ENCODE results near the gene GPR35. TPM values are rescaled to one million over a fixed set of nuclear protein-coding genes. Genes with fewer than 3 reads are reported as not detected.
A peak's percentile ranks its signal among the peaks of the same experiment; 100 is the strongest.

Gene GPR35
- total RNA-seq, 1 donor from 2014 or later = 1.9 TPM

DNA sequence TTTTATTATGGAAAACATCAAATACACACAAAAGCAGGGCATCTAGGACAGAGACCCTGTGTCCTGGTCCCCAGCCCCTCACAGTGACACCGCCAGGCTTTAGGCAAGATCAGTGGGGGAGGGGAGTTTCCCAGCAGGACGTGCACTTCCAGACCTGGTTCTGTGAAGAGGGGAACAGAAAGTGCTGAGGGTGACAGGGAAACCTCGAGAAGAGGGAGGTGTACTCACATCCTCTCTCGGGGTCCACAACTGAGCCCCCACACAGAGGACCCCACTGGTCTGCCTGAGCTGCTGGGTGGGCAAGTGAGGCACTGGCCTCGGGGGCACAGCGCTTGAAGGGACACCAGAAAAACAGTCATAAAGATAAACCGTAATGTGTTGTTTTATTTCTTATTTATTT lies 4.4 kb upstream of the GPR35 start:
- peak; percentile 65 for DNase-seq (ENCODE audit: low spot score)
- no peaks in the 10 kb centered on the region for H3K27me3 Mint-ChIP-seq (ENCODE audit: low read depth)
- H3K36me3 Mint-ChIP-seq (ENCODE audit: low read depth) = peaks cover 5% of the 10 kb centered on the region
- peaks cover 7% of the 10 kb centered on the region for H3K4me1 Mint-ChIP-seq (ENCODE audit: low read depth)
- peaks cover 12% of the 10 kb centered on the region for H3K9me3 Mint-ChIP-seq (ENCODE audit: low read depth)
- H3K4me3 Mint-ChIP-seq (ENCODE audit: unreplicated experiment) = no peak overlapping the region
- no peak for TF ChIP-seq CTCF (IDR thresholded peaks at IDR 0.05)
- no peak overlapping the region for H3K27ac Mint-ChIP-seq (ENCODE audit: unreplicated experiment)

- no peak overlapping the region for H3K27ac Mint-ChIP-seq (ENCODE audit: unreplicated experiment)
These were observed 3.2 kb upstream of the GPR35 start for GRCh38 chr2:240622060-240622411.

DNA sequence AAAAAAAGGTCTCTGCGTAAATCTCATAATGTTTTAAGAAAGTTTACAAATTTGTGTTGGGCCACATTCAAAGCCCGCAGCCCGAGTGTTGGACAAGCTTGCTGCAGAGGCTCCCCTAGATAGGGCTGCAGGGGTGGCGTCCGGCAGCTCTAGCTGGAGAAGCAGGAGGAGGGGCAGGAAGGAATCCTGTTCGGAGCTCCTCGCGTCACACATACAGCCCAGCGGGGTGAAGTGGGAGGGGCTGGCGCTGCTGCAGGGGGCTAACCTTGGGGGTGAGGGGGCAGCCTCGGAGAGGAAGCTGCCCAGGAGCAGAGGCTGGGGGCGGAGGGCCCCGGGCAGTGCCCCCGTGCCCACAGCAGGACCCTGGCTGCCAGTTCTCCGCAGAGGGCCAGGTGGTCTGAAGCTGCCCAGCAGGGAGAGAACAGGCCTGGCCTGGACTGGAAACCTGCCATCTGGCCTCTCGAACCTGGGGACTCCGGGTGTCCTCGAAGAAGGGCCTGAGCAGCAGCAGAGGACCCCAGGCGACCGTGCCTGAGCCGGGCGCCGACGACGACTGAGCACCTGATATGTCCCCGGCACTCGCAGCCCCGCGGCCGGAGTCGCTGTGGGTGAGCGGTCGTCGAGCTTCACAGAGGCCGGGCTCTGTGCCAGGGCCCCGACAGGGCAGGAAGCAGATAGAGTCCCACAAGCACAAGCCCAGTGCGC lies 2.6 kb upstream of the GPR35 start:
- H3K27me3 Mint-ChIP-seq (ENCODE audit: low read depth) = no peaks in the 10 kb centered on the region
- peaks cover 4% of the 10 kb centered on the region for H3K36me3 Mint-ChIP-seq (ENCODE audit: low read depth)
- H3K9me3 Mint-ChIP-seq (ENCODE audit: low read depth) = peaks cover 9% of the 10 kb centered on the region
- no peak overlapping the region for H3K4me3 Mint-ChIP-seq (ENCODE audit: unreplicated experiment)
- H3K27ac Mint-ChIP-seq (ENCODE audit: unreplicated experiment) = no peak overlapping the region
- peaks cover 7% of the 10 kb centered on the region for H3K4me1 Mint-ChIP-seq (ENCODE audit: low read depth)
- TF ChIP-seq CTCF (IDR thresholded peaks at IDR 0.05) = no peak
- DNase-seq (ENCODE audit: low spot score) = peak; percentile 83

More at GRCh38 chr2:240622060-240622411, 3.2 kb upstream of the GPR35 start:
- Mint-ChIP-seq H3K27me3 (ENCODE audit: low read depth) (no peaks in the 10 kb centered on the region), H3K4me1 (ENCODE audit: low read depth) (peaks cover 7% of the 10 kb centered on the region), H3K36me3 (ENCODE audit: low read depth) (peaks cover 5% of the 10 kb centered on the region), H3K4me3 (ENCODE audit: unreplicated experiment) (no peak overlapping the region), H3K9me3 (ENCODE audit: low read depth) (peaks cover 12% of the 10 kb centered on the region)
- no peak for TF ChIP-seq CTCF (IDR thresholded peaks at IDR 0.05)
- peak; percentile 64 for DNase-seq (ENCODE audit: low spot score)

GRCh38 chr2:240623531-240624010 lies 1.7 kb upstream of the GPR35 start:
- Mint-ChIP-seq H3K9me3 (ENCODE audit: low read depth) (peaks cover 3% of the 10 kb centered on the region), H3K36me3 (ENCODE audit: low read depth) (no peaks in the 10 kb centered on the region), H3K27ac (ENCODE audit: unreplicated experiment) (no peak overlapping the region), H3K4me3 (ENCODE audit: unreplicated experiment) (no peak overlapping the region), H3K4me1 (ENCODE audit: low read depth) (peaks cover 7% of the 10 kb centered on the region), H3K27me3 (ENCODE audit: low read depth) (no peaks in the 10 kb centered on the region)
- no peak for TF ChIP-seq CTCF (IDR thresholded peaks at IDR 0.05)
- DNase-seq (ENCODE audit: low spot score) = peak; percentile 84

DNA sequence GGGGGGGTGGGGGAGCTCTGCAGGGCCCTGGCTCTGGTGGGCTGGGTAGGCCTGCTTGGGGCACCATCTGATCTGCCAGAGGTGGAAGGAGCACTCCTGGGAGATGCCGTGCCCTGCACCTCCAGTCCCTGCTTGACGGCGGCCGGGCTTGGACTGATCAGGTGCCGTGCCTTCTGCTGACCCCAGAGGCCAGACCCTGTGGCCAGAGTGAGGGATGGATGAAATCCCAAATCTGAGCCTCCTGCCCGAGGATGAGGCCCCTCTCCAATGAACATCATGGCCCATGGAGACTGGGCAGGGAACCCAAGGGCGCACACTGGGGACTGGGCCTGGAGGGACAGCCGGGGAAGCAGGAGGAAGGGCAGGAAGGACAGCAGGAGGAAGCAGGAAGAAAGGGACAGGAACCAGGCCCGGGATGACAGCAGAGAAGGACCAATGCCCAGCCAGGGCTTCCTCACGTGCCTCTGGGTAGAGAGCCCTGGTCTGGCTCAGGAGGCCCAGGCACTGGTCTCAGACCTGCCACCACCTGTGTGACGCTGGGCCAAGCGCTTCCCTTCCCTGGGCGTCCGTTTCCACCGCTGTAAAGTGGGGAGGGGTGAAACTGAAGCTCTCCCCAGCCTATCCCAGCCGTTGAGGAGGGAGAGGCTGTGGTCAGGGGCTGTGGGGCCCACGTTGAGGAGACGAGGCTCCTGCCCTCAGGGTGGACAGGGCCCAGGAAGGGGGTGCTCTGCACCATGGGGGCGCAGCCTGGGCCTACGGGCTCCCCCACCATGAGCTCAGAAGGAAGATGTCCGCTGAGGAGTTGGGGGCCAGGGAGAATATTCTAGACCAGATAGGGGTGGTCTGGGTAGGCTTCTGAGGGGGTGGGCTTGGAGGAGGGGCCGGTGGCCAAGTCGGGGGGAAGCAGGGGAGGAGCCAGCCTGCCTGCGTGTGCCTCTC lies 1.0 kb upstream of the GPR35 start:
- DNase-seq (ENCODE audit: low spot score) = peak; percentile 94
- no peaks in the 10 kb centered on the region for H3K27me3 Mint-ChIP-seq (ENCODE audit: low read depth)
- no peak overlapping the region for H3K4me3 Mint-ChIP-seq (ENCODE audit: unreplicated experiment)
- peaks cover 7% of the 10 kb centered on the region for H3K4me1 Mint-ChIP-seq (ENCODE audit: low read depth)
- no peaks in the 10 kb centered on the region for H3K9me3 Mint-ChIP-seq (ENCODE audit: low read depth)
- no peaks in the 10 kb centered on the region for H3K36me3 Mint-ChIP-seq (ENCODE audit: low read depth)
- no peak overlapping the region for H3K27ac Mint-ChIP-seq (ENCODE audit: unreplicated experiment)
- no peak for TF ChIP-seq CTCF (IDR thresholded peaks at IDR 0.05)
